HK-2 (cell line): ENCODE measurements around the gene DMRT3.

Experiments
- DNase-seq: peaks from one replicate; pipeline ENCODE4 v3.0.0-alpha.2; 2018; ENCODE audit not compliant: unreplicated experiment

The DMRT3 gene

GRCh38 chr9:970151-970996 lies 6.1 kb upstream of the DMRT3 start:
- DNase-seq, result no peak

- DNase-seq, result no peak
Observed at GRCh38 chr9:971901-972500, 4.5 kb upstream of the DMRT3 start.

- no peak for DNase-seq
Observed at GRCh38 chr9:972501-973294, 3.8 kb upstream of the DMRT3 start.

- no peak for DNase-seq
Observed at GRCh38 chr9:973295-973834, 3.1 kb upstream of the DMRT3 start.

GRCh38 chr9:974031-974995 lies 2.1 kb upstream of the DMRT3 start:
- DNase-seq, result no peak

DNA sequence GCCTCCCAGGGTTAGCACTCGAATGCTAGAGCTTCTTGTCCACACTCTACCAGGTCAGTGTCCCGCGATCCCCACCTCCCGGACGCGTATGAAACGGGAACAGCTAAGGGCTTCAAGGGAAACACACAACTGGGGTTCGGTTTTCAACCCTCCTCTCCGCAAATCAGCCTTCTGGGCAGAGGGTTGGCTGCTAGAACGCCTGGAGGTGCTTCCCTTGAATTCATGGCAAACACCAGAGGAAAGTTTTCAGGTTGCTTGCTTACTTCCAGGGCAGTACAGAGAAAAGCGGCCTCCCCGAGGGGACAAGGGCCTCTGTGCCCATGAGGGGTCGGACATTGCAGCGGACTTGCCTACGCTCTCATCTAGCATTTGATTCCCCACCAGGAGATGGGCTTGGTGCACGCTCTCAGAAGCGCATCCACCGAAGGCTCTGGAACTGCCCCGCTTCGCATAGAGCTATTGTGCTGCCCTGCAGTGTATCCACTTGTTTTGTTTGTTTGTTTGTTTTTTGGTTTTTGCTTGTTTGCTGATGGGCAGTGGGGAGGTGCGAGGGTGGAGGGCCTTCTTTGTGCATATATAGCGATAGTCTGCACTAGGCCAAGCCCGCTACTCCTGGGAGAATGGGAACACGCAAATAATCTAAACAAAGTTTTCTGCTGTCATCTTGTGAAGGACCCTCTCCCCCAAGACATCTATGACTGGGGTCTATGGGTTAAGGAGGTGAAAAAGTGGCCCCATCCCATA lies 1.3 kb upstream of the DMRT3 start:
- no peak for DNase-seq

- DNase-seq, result no peak
Observed at GRCh38 chr9:975740-976257, 656 bp upstream of the DMRT3 start.

GRCh38 chr9:976943-977837 lies 735 bp downstream of the DMRT3 start:
- DNase-seq, result no peak

DNA sequence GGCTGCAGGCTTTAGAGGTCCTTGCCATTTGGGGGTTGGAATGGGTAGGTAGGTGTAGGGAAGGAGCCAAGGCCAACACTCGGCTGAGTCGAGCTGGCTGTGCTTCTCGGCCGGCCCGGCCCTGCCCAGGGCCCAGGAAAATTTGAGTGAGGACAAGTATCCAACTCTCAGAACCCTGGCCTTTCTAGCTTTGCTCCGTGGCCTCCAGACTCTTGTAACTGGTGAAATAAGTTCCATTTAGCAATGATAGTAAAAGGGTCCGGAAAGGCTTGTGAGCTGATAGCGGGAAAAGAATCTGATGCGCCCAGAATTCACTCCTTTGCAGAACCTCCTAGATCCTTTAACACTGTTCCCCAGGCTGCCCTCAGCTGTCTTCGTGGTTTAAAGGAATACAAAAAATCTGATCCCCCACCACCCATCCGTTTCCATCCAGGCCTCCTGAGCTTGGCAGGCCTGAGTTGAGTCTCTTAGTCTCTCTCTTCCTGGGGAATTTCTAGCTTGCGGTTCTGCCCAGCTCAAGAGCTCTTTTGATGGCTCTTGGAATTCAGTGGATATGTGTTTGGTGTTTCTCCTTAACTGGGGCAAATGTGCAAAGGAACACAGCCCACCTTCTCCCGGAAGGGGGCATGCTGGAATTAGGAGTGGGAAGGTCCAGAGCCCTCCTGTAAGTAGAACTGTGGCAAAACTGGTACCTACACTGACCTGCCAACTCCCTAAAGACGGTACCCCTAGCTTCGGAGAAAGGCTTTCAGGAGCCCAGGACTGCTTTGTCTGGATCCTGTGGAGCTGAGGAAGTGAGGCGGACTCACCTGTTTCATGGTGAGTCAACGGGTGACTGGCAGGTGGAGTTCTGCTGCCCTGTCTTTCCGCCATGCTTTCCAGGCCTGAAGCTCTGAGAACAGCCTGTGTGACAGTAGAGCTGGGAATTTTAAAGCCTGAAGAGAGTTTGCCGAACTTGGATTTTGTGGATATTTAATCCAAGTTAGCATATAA lies 1.7 kb downstream of the DMRT3 start:
- DNase-seq, result no peak

GRCh38 chr9:979983-980382 lies 3.5 kb downstream of the DMRT3 start:
- DNase-seq, result no peak

GRCh38 chr9:980640-981039 lies 4.2 kb downstream of the DMRT3 start:
- DNase-seq, result no peak

- no peak for DNase-seq
Observed at GRCh38 chr9:981491-981898, 5.0 kb downstream of the DMRT3 start.

DNA sequence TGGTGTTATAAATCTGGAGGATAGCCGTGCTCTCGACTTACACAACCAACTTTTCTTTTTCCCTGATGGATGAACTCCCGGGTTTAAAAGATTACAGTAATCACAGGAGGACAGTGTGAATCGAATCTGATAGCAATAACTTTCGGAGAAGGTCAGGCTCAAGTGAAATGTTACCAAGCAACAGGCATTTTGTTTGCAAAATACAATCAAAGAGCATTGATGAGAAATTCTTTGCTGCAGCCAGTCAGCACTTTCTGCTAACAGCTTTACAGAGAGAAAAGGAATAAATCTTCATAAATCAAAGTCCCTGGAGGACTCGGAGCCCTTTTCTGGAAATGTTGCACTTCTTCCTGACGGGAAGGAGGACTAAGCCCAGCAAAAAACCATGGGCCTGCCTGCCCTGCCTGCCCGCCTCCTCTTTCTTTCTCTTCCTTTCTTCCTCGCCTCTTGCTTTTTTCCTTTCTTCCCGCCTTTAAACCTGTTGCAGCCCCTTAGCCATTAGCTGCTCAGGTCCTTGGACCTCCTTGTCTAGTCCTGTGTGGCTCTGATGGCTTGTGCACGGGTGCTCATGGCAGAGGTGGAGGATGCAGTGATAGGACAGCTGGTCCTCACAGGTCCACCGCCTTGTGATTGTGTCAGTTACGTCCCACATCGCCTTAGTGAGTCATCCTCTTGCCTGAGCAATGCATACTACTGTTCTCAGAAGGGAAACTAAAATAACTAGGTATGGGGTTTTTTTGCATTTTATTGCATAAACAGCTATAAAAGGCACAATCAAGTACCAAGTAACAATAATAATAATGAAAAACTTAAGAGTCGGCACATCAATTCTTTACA lies 6.2 kb downstream of the DMRT3 start:
- no peak for DNase-seq

- no peak for DNase-seq
Observed at GRCh38 chr9:994005-994404, 17.6 kb downstream of the DMRT3 start.

DNA sequence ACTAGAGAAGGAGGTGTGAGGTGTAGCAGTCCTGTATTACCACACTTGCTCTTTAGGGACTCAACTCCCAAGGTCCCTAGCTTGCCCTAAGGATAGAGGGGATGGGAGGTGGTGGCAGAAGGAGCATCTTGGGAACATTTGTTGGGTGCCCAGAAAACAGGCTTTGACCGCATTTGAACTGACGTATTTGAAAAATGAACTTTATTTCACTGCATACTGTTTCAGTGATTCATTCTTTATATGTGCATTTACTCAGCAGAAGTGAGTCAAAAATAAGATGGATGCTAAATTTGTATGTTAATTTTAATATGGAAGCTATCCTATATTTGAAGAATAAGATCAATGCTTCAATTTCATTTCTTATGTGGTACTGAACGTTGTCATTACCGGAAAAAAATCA lies 18.7 kb downstream of the DMRT3 start:
- no peak for DNase-seq

GRCh38 chr9:995781-996180 lies 19.3 kb downstream of the DMRT3 start:
- DNase-seq, result no peak
